Measurements from ENCODE around the gene AP1B1.

AP1B1 gene

GRCh38 chr22:29323641-29324040 is 64.7 kb downstream of the AP1B1 start:
- ChIA-PET POLR2A (no interaction called here), CTCF (no interaction called here)
- DNase-seq (ENCODE audit: extremely low spot score): no peak
- TF ChIP-seq FOXA1 (IDR thresholded peaks at IDR 0.05): no peak
- no peak for TF ChIP-seq FOXM1 (IDR thresholded peaks at IDR 0.05; ENCODE audit: borderline replicate concordance)
- no peak for TF ChIP-seq TARDBP (IDR thresholded peaks at IDR 0.05)
- no peak for TF ChIP-seq CTBP1 (IDR thresholded peaks at IDR 0.05; ENCODE audit: borderline replicate concordance)
- TF ChIP-seq ARNT (IDR thresholded peaks at IDR 0.05): no peak
- TF ChIP-seq BHLHE40 (IDR thresholded peaks at IDR 0.05; ENCODE audit: borderline replicate concordance): no peak
- TF ChIP-seq PKNOX1 (IDR thresholded peaks at IDR 0.05): no peak
- no peak for TF ChIP-seq L3MBTL2 (conservative IDR thresholded peaks at IDR 0.05)
- no peak for TF ChIP-seq SUZ12 (IDR thresholded peaks at IDR 0.05)
- TF ChIP-seq HDGF (IDR thresholded peaks at IDR 0.05; ENCODE audit: borderline replicate concordance): no peak

- DNase-seq (ENCODE audit: extremely low spot score): no peak
- ChIA-PET POLR2A (interaction anchor here (0.9 to 1.0 kb wide), 2 partner anchors 54 to 68 kb away, joined by 3 to 4 read pairs; partner anchors contain the start of gene AP1B1), CTCF (interaction anchor here (0.6 kb wide), 1 partner anchor 9 kb away, joined by 3 read pairs; no protein-coding TSS in a partner anchor)
- TF ChIP-seq PKNOX1 (IDR thresholded peaks at IDR 0.05) (no peak), FOXM1 (IDR thresholded peaks at IDR 0.05; ENCODE audit: borderline replicate concordance) (no peak), HDGF (IDR thresholded peaks at IDR 0.05; ENCODE audit: borderline replicate concordance) (no peak), FOXA1 (IDR thresholded peaks at IDR 0.05) (no peak), L3MBTL2 (conservative IDR thresholded peaks at IDR 0.05) (no peak)
Measured at GRCh38 chr22:29320546-29320945, 67.8 kb downstream of the AP1B1 start.

- CTCF ChIA-PET: no interaction called here
- no peak for DNase-seq (ENCODE audit: extremely low spot score)
- POLR2A ChIA-PET: no interaction called here
Measured at GRCh38 chr22:29319072-29319471, 69.3 kb downstream of the AP1B1 start.

GRCh38 chr22:29317827-29318454 is 70.4 kb downstream of the AP1B1 start:
- ChIA-PET CTCF (no interaction called here), POLR2A (no interaction called here)
- no peak for DNase-seq (ENCODE audit: extremely low spot score)
- TF ChIP-seq CTBP1 (IDR thresholded peaks at IDR 0.05; ENCODE audit: borderline replicate concordance) (no peak), SUZ12 (IDR thresholded peaks at IDR 0.05) (no peak), NFRKB (IDR thresholded peaks at IDR 0.05) (no peak), HDGF (IDR thresholded peaks at IDR 0.05; ENCODE audit: borderline replicate concordance) (no peak), PKNOX1 (IDR thresholded peaks at IDR 0.05) (no peak)

More at GRCh38 chr22:29319072-29319471, 69.3 kb downstream of the AP1B1 start:
- TF ChIP-seq NFRKB (IDR thresholded peaks at IDR 0.05): no peak
- no peak for TF ChIP-seq FOXA1 (IDR thresholded peaks at IDR 0.05)
- no peak for TF ChIP-seq FOXM1 (IDR thresholded peaks at IDR 0.05; ENCODE audit: borderline replicate concordance)
- no peak for TF ChIP-seq L3MBTL2 (conservative IDR thresholded peaks at IDR 0.05)
- TF ChIP-seq SUZ12 (IDR thresholded peaks at IDR 0.05): no peak
- TF ChIP-seq FOXK2 (IDR thresholded peaks at IDR 0.05): no peak
- no peak for TF ChIP-seq PKNOX1 (IDR thresholded peaks at IDR 0.05)
- TF ChIP-seq ARNT (IDR thresholded peaks at IDR 0.05): no peak
- no peak for TF ChIP-seq LEF1 (IDR thresholded peaks at IDR 0.05; ENCODE audit: borderline replicate concordance)
- TF ChIP-seq BHLHE40 (IDR thresholded peaks at IDR 0.05; ENCODE audit: borderline replicate concordance): no peak

GRCh38 chr22:29316141-29316828 is 72.1 kb downstream of the AP1B1 start:
- DNase-seq (ENCODE audit: extremely low spot score): no peak
- no peak for TF ChIP-seq FOXM1 (IDR thresholded peaks at IDR 0.05; ENCODE audit: borderline replicate concordance)
- TF ChIP-seq PKNOX1 (IDR thresholded peaks at IDR 0.05): no peak
- TF ChIP-seq L3MBTL2 (conservative IDR thresholded peaks at IDR 0.05): no peak; the same call in 1 of the 2 replicates
- no peak for TF ChIP-seq LEF1 (IDR thresholded peaks at IDR 0.05; ENCODE audit: borderline replicate concordance)
- TF ChIP-seq ELF4 (IDR thresholded peaks at IDR 0.05): no peak
- TF ChIP-seq BHLHE40 (IDR thresholded peaks at IDR 0.05; ENCODE audit: borderline replicate concordance): no peak
- no peak for TF ChIP-seq FOXA1 (IDR thresholded peaks at IDR 0.05)
- no peak for TF ChIP-seq SUZ12 (IDR thresholded peaks at IDR 0.05)
- TF ChIP-seq ZNF384 (IDR thresholded peaks at IDR 0.05): no peak
- TF ChIP-seq FOXK2 (IDR thresholded peaks at IDR 0.05): no peak
- no peak for TF ChIP-seq TARDBP (IDR thresholded peaks at IDR 0.05)
- no peak for TF ChIP-seq NFRKB (IDR thresholded peaks at IDR 0.05)
- no peak for TF ChIP-seq SP1 (IDR thresholded peaks at IDR 0.05)
- TF ChIP-seq CTBP1 (IDR thresholded peaks at IDR 0.05; ENCODE audit: borderline replicate concordance): no peak
- TF ChIP-seq HDGF (IDR thresholded peaks at IDR 0.05; ENCODE audit: borderline replicate concordance): no peak
- no peak for TF ChIP-seq ARNT (IDR thresholded peaks at IDR 0.05)
- ChIA-PET POLR2A (no interaction called here), CTCF (interaction anchor here (0.7 kb wide), 1 partner anchor 1562 kb away, joined by 4 read pairs; no protein-coding TSS in a partner anchor)

Data from HEK293T (cell line).